HepG2 (cell line): ENCODE results near the gene METTL22. TPM values are rescaled to one million over a fixed set of nuclear protein-coding genes. Genes with fewer than 3 reads are reported as not detected.

ENCODE experiments used
- ATAC-seq: fragments of 200-7000 bp; cut with Tn5 transposase; 3 replicates; pipeline ENCODE4 v1.9.1; 2020; ENCODE audit warnings: mild to moderate bottlenecking, moderate library complexity
- BruUV-seq: library from RNA; stranded (reverse); fragments of 400-500 nt; replicated peaks from 2 replicates; lab custom pipeline; 2021; lab: Mats Ljungman, UMichigan
- CTCF ChIA-PET: fragments of 300-600 bp; formaldehyde crosslinking; extraction: SDS; loops from one replicate; lab custom pipeline; 2021; ENCODE audit warnings: low total read pairs, inconsistent platforms, low intra/inter-chr PET ratio; lab: Yijun Ruan, JAX
- POLR2A ChIA-PET: fragments of 350-600 bp; sonication (Branson Sonifier 250); formaldehyde crosslinking; loops from one replicate; lab custom pipeline; 2020; ENCODE audit warnings: antibody characterized with exemption, inconsistent platforms; lab: Yijun Ruan, JAX
- DNase-seq: peaks from one replicate; pipeline ENCODE4 v3.0.0-alpha.2; 2015; ENCODE audit warnings: low spot score
- FAIRE-seq: peaks from 3 replicates; lab custom pipeline; 2011; peaks lifted over from hg19 to GRCh38; lab: Jason Lieb, UNC
- H2AFZ ChIP-seq: one replicate; pipeline ENCODE4 v1.6.1; 2011; ENCODE audit warnings: low read length, inconsistent platforms
- H3K27ac ChIP-seq: fragments of 300-600 bp; 3 replicates; pipeline ENCODE4 v1.8.0; 2011; ENCODE audit warnings: mixed run types, mild to moderate bottlenecking, mixed read lengths, low read length, inconsistent platforms; ENCODE audit not compliant: insufficient read depth; ENCODE audit errors: extremely low read length
- H3K27me3 ChIP-seq, 2 experiments: fragments of 200-600 bp in 1 of 2; 2 replicates in 1 of 2; 3 replicates in 1 of 2; pipeline versions ENCODE4 v1.6.0 to v1.8.0; 2011; ENCODE audit warnings: low read length in 2 of 2, mild to moderate bottlenecking in 2 of 2, moderate library complexity in 2 of 2, inconsistent platforms in 1 of 2; ENCODE audit not compliant: insufficient read depth in 2 of 2, control insufficient read depth in 1 of 2
- H3K36me3 ChIP-seq, 2 experiments: fragments of 200-600 bp in 1 of 2; replicated peaks in 1 of 2; 2 replicates in 1 of 2; 3 replicates in 1 of 2; pipeline versions ENCODE4 v1.5.1 to v1.8.0; 2011; ENCODE audit warnings: low read length in 2 of 2, inconsistent platforms in 1 of 2; ENCODE audit not compliant: insufficient read depth in 2 of 2, control insufficient read depth in 1 of 2
- H3K4me1 ChIP-seq: 2 replicates; pipeline ENCODE4 v1.5.1; 2012; ENCODE audit warnings: low read length, inconsistent platforms; ENCODE audit not compliant: insufficient read depth
- H3K4me2 ChIP-seq: 2 replicates; pipeline ENCODE4 v1.6.0; 2011; ENCODE audit warnings: low read depth, low read length, inconsistent platforms
- H3K4me3 ChIP-seq, 3 experiments: fragments of 200-600 bp in 1 of 3; sonication (generic), shearing (Covaris generic) in 1 of 3; replicated peaks in 1 of 3; 2 replicates each; pipeline ENCODE4 v1.5.1; 2011 to 2016; ENCODE audit warnings: low read length in 3 of 3, inconsistent platforms in 2 of 3, low read depth in 2 of 3, mild to moderate bottlenecking in 2 of 3, control low read depth in 1 of 3, mixed read lengths in 1 of 3; ENCODE audit not compliant: insufficient read depth in 1 of 3
- H3K79me2 ChIP-seq: one replicate; pipeline ENCODE4 v1.6.1; 2011; ENCODE audit warnings: low read length, inconsistent platforms; ENCODE audit not compliant: insufficient read depth
- H3K9ac ChIP-seq: 2 replicates; pipeline ENCODE4 v1.6.0; 2011; ENCODE audit warnings: mild to moderate bottlenecking, low read depth, low read length, inconsistent platforms; ENCODE audit not compliant: insufficient read depth
- H3K9me3 ChIP-seq: 2 replicates; pipeline ENCODE4 v1.5.1; 2012; ENCODE audit warnings: mild to moderate bottlenecking, low read length
- H4K20me1 ChIP-seq: 2 replicates; pipeline ENCODE4 v1.6.0; 2011; ENCODE audit warnings: inconsistent platforms, mild to moderate bottlenecking, low read length, moderate library complexity; ENCODE audit not compliant: insufficient read depth
- CEBPB ChIP-seq: IDR thresholded peaks from 2 replicates; pipeline ENCODE4 v1.6.1; 2011; ENCODE audit warnings: low read depth, low read length, improper control_type of control experiment, borderline replicate concordance
- CREBL2 ChIP-seq: sonication (generic); formaldehyde crosslinking; IDR thresholded peaks from 2 replicates; pipeline ENCODE4 v1.8.1; 2023; ENCODE audit warnings: missing genetic modification reagents, mild to moderate bottlenecking, borderline replicate concordance
- ESRRA ChIP-seq: sonication (generic); formaldehyde crosslinking; IDR thresholded peaks from 2 replicates; pipeline ENCODE4 v1.5.1; 2020; ENCODE audit warnings: mild to moderate bottlenecking, low read depth, missing genetic modification reagents
- GZF1 ChIP-seq: sonication (generic); formaldehyde crosslinking; IDR thresholded peaks from 2 replicates; pipeline ENCODE4 v1.5.1; 2020; ENCODE audit warnings: mild to moderate bottlenecking, missing genetic modification reagents
- HDAC1 ChIP-seq: sonication (generic); formaldehyde crosslinking; IDR thresholded peaks from 2 replicates; pipeline ENCODE4 v1.5.1; 2020; ENCODE audit warnings: mild to moderate bottlenecking, missing genetic modification reagents
- HMG20A ChIP-seq: IDR thresholded peaks from 2 replicates; pipeline ENCODE4 v1.6.1; 2016; ENCODE audit warnings: borderline replicate concordance
- MTF2 ChIP-seq: sonication (generic); formaldehyde crosslinking; IDR thresholded peaks from 2 replicates; pipeline ENCODE4 v1.5.0; 2020; ENCODE audit warnings: missing genetic modification reagents, borderline replicate concordance
- TRIM22 ChIP-seq: fragments of 450-650 bp; IDR thresholded peaks from 2 replicates; pipeline ENCODE4 v1.6.1; 2017
- UBTF ChIP-seq: sonication (generic); formaldehyde crosslinking; IDR thresholded peaks from 2 replicates; pipeline ENCODE4 v1.4.0; 2020; ENCODE audit warnings: mild to moderate bottlenecking, missing genetic modification reagents
- ZFP36 ChIP-seq: fragments of 150-350 bp; IDR thresholded peaks from 2 replicates; pipeline ENCODE4 v1.6.1; 2018; ENCODE audit warnings: borderline replicate concordance, low read length, low read depth; ENCODE audit not compliant: partially characterized antibody
- ZFP90 ChIP-seq: sonication (generic); formaldehyde crosslinking; IDR thresholded peaks from 2 replicates; pipeline ENCODE4 v1.8.0; 2022; ENCODE audit warnings: missing genetic modification reagents, mild to moderate bottlenecking, inconsistent platforms, borderline replicate concordance
- ZNF430 ChIP-seq: sonication (generic); formaldehyde crosslinking; IDR thresholded peaks from 2 replicates; pipeline ENCODE4 v1.9.0; 2021; ENCODE audit warnings: mild to moderate bottlenecking, missing genetic modification reagents
- ZNF547 ChIP-seq: sonication (generic); formaldehyde crosslinking; IDR thresholded peaks from 2 replicates; pipeline ENCODE4 v1.5.1; 2020; ENCODE audit warnings: mild to moderate bottlenecking, missing genetic modification reagents
- ZNF589 ChIP-seq: sonication (generic); formaldehyde crosslinking; conservative IDR thresholded peaks from 2 replicates; pipeline ENCODE4 v1.8.0; 2022; ENCODE audit warnings: mild to moderate bottlenecking, moderate library complexity, missing genetic modification reagents
- WGBS: methylation state at CpG from one replicate; pipeline ENCODE4 v1.1.6; 2017; ENCODE audit warnings: low lambda C conversion rate; 5-methylcytosine and 5-hydroxymethylcytosine counted together
- in situ Hi-C: cut with HindIII; loops from 2 replicates; pipeline ENCODE4 v1.10.0; 2017; ENCODE audit warnings: low pct_unique_long_range_greater_than_20kb; ENCODE audit not compliant: extremely low pct_ligation_motif_present
- intact Hi-C: fragments of 100-400 bp; cut with micrococcal nuclease; formaldehyde crosslinking; loops from one replicate; pipeline ENCODE4 v1.10.0; 2022; ENCODE audit not compliant: unreplicated experiment
- polyA plus RNA-seq, 8 experiments: library from polyadenylated mRNA; depleted of rRNA in 3 of 8; stranded (reverse) in 7 of 8; unstranded in 1 of 8; fragments of >200 nt; fragmentation: Illumina TruSeq in 4 of 8; extraction: Trizol in 4 of 8; gene quantifications; 2 replicates each; pipeline versions ENCODE4 v1.2.1 to v1.2.3, GENCODE V29; 2011 to 2016; ENCODE audit warnings: low read depth in 4 of 8, missing spikeins in 1 of 8, mixed read lengths in 1 of 8; ENCODE audit not compliant: insufficient read depth in 1 of 8
- total RNA-seq, 5 experiments: library from RNA; depleted of rRNA; stranded (reverse); fragments of >200 nt; fragmentation: Illumina TruSeq; extraction: Trizol; gene quantifications; 2 replicates each; pipeline ENCODE4 v1.2.3, GENCODE V29; 2016; ENCODE audit warnings: low read depth in 1 of 5

The METTL22 gene
- total and polyA plus RNA-seq, 2 of the 13 experiments (the other 11 are each of a cell fraction or from before 2014, with no cell fraction given) = 36.2 to 94.8 TPM

- TF ChIP-seq CREBL2 (CRISPR knock-in tag) (no peak), ZFP36 (no peak), MTF2 (CRISPR knock-in tag) (no peak), ZNF430 (CRISPR knock-in tag) (no peak), CEBPB (peak; percentile 10; the same call in 1 of the 2 replicates), GZF1 (CRISPR knock-in tag) (no peak), HDAC1 (CRISPR knock-in tag) (no peak)
- TF ChIP-seq, all 625 proteins: peak for 2
Observed at GRCh38 chr16:8682551-8683259, 61.2 kb downstream of the METTL22 start (continued).

GRCh38 chr16:8683640-8684039 lies 62.1 kb downstream of the METTL22 start:
- Histone ChIP-seq H2AFZ (no peak overlapping the region), H3K9ac (no peak overlapping the region), H3K27me3 (no peaks in the 10 kb centered on the region), H3K9me3 (no peaks in the 10 kb centered on the region), H3K79me2 (peaks cover 17% of the 10 kb centered on the region), H4K20me1 (0 out of 2 replicates have a peak, but pooled peaks cover 4% of the 10 kb centered on the region), H3K4me1 (peaks cover 59% of the 10 kb centered on the region), H3K36me3 (peaks cover 2 to 15% of the 10 kb centered on the region in 2 experiments; a peak in 3 of 5 replicates), H3K27ac (no peak overlapping the region), H3K4me2 (no peak overlapping the region), H3K4me3 (no peak overlapping the region)
- intact Hi-C loops (no loop called here), in situ Hi-C loops (no loop called here)
- POLR2A ChIA-PET = no interaction called here
- ATAC-seq (no peak), FAIRE-seq (no peak), DNase-seq (no peak)
- TF ChIP-seq ZFP90 (CRISPR knock-in tag) (no peak), ZNF547 (no peak), ZNF589 (CRISPR knock-in tag) (no peak), HMG20A (CRISPR knock-in tag) (no peak), TRIM22 (no peak), ESRRA (CRISPR knock-in tag) (no peak), UBTF (CRISPR knock-in tag) (no peak)
- 81% methylated on average over 4 of the region's 4 CpGs for WGBS
- BruUV-seq = no TSS peak
- CTCF ChIA-PET = no interaction called here
